ENCODE results near the gene GULP1.

GULP1 gene

DNA sequence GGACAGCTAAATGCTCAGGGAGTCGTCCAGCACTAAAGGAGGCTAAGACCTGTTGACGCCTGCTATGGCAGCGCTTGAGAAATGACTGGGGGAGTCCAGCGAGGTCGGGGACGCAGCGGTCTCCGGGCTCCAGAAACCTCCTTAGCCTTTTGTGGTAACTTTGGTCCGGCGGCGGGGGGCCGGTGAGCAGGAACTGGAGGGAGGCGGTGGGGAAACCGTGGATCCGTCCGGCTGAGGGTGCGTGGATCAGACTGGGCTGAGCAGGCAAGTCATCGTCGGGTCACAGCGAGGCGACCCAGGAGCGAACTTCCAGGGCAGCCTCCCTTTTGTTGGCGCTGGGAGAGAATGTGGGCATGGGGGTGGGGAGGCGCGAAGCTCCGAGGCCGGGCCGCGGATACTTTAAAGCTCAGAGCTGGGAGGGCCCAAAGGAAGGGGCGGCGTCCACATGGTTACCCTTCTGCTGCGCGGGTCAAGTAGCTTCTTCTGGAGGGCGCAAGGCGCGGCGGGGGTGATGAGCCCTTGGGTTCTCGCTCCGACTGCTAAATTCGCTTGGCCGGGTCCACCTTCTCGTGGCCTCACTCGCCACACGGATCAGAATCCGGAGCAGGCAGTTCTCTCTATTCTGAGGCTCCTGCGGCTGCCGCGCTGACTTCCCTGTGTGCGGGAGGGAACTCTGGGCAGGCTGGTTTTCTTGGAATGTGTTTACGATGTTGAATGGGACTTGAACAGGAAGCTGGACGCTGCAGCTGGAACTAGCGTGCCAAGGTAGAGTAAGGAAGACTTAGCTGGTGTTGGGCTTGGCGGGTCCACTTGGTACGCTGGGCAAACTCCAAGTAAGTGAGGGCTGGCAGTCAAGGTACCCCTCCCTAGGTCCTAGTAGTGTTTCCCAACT lies 920 bp downstream of the GULP1 start (continued):
- TF ChIP-seq ZNF660 (tag by site-specific recombination; IDR thresholded peaks at IDR 0.05) (no peak), ZNF791 (tag by site-specific recombination; IDR thresholded peaks at IDR 0.05) (no peak), KLF9 (tag by site-specific recombination; IDR thresholded peaks at IDR 0.05; ENCODE audit: low read depth) (peak; percentile 47; the same call in 1 of the 2 replicates), ZNF707 (tag by site-specific recombination; IDR thresholded peaks at IDR 0.05) (no peak), ZNF776 (tag by site-specific recombination; IDR thresholded peaks at IDR 0.05; ENCODE audit: borderline replicate concordance) (no peak), KLF7 (tag by site-specific recombination; IDR thresholded peaks at IDR 0.05; ENCODE audit: borderline replicate concordance) (no peak), ZNF747 (tag by site-specific recombination; IDR thresholded peaks at IDR 0.05) (no peak), ZBTB21 (tag by site-specific recombination; IDR thresholded peaks at IDR 0.05) (no peak), PRDM1 (tag by site-specific recombination; IDR thresholded peaks at IDR 0.05) (peak; percentile 44), ZNF623 (tag by site-specific recombination; IDR thresholded peaks at IDR 0.05) (no peak), ZNF549 (tag by site-specific recombination; IDR thresholded peaks at IDR 0.05) (no peak), KLF8 (tag by site-specific recombination; IDR thresholded peaks at IDR 0.05) (peak; percentile 49; the same call in 1 of the 2 replicates), ZNF292 (tag by site-specific recombination; IDR thresholded peaks at IDR 0.05; ENCODE audit: borderline replicate concordance, low read depth) (no peak), ZNF433 (tag by site-specific recombination; IDR thresholded peaks at IDR 0.05; ENCODE audit: low read depth) (no peak), TCF7L2 (IDR thresholded peaks at IDR 0.05; ENCODE audit: borderline replicate concordance, low read depth, low read length) (peak; percentile 72; the same call in 1 of the 2 replicates), IKZF3 (tag by site-specific recombination; IDR thresholded peaks at IDR 0.05) (0 out of 2 replicates have a peak, but pooled peaks have one; percentile 11), ZNF626 (tag by site-specific recombination; IDR thresholded peaks at IDR 0.05) (no peak), ZNF521 (tag by site-specific recombination; IDR thresholded peaks at IDR 0.05) (no peak), ZNF473 (tag by site-specific recombination; IDR thresholded peaks at IDR 0.05) (no peak), ZNF792 (tag by site-specific recombination; IDR thresholded peaks at IDR 0.05) (no peak), ZNF624 (tag by site-specific recombination; IDR thresholded peaks at IDR 0.05) (no peak), ZNF423 (tag by site-specific recombination; IDR thresholded peaks at IDR 0.05) (peak; percentile 60)
- TF ChIP-seq, protein P1, sequence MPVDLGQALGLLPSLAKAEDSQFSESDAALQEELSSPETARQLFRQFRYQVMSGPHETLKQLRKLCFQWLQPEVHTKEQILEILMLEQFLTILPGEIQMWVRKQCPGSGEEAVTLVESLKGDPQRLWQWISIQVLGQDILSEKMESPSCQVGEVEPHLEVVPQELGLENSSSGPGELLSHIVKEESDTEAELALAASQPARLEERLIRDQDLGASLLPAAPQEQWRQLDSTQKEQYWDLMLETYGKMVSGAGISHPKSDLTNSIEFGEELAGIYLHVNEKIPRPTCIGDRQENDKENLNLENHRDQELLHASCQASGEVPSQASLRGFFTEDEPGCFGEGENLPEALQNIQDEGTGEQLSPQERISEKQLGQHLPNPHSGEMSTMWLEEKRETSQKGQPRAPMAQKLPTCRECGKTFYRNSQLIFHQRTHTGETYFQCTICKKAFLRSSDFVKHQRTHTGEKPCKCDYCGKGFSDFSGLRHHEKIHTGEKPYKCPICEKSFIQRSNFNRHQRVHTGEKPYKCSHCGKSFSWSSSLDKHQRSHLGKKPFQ (tag by site-specific recombination; IDR thresholded peaks at IDR 0.05) = no peak
- TF ChIP-seq, protein P2, sequence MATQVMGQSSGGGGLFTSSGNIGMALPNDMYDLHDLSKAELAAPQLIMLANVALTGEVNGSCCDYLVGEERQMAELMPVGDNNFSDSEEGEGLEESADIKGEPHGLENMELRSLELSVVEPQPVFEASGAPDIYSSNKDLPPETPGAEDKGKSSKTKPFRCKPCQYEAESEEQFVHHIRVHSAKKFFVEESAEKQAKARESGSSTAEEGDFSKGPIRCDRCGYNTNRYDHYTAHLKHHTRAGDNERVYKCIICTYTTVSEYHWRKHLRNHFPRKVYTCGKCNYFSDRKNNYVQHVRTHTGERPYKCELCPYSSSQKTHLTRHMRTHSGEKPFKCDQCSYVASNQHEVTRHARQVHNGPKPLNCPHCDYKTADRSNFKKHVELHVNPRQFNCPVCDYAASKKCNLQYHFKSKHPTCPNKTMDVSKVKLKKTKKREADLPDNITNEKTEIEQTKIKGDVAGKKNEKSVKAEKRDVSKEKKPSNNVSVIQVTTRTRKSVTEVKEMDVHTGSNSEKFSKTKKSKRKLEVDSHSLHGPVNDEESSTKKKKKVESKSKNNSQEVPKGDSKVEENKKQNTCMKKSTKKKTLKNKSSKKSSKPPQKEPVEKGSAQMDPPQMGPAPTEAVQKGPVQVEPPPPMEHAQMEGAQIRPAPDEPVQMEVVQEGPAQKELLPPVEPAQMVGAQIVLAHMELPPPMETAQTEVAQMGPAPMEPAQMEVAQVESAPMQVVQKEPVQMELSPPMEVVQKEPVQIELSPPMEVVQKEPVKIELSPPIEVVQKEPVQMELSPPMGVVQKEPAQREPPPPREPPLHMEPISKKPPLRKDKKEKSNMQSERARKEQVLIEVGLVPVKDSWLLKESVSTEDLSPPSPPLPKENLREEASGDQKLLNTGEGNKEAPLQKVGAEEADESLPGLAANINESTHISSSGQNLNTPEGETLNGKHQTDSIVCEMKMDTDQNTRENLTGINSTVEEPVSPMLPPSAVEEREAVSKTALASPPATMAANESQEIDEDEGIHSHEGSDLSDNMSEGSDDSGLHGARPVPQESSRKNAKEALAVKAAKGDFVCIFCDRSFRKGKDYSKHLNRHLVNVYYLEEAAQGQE (tag by site-specific recombination; IDR thresholded peaks at IDR 0.05) = no peak
- TF ChIP-seq, protein P3, sequence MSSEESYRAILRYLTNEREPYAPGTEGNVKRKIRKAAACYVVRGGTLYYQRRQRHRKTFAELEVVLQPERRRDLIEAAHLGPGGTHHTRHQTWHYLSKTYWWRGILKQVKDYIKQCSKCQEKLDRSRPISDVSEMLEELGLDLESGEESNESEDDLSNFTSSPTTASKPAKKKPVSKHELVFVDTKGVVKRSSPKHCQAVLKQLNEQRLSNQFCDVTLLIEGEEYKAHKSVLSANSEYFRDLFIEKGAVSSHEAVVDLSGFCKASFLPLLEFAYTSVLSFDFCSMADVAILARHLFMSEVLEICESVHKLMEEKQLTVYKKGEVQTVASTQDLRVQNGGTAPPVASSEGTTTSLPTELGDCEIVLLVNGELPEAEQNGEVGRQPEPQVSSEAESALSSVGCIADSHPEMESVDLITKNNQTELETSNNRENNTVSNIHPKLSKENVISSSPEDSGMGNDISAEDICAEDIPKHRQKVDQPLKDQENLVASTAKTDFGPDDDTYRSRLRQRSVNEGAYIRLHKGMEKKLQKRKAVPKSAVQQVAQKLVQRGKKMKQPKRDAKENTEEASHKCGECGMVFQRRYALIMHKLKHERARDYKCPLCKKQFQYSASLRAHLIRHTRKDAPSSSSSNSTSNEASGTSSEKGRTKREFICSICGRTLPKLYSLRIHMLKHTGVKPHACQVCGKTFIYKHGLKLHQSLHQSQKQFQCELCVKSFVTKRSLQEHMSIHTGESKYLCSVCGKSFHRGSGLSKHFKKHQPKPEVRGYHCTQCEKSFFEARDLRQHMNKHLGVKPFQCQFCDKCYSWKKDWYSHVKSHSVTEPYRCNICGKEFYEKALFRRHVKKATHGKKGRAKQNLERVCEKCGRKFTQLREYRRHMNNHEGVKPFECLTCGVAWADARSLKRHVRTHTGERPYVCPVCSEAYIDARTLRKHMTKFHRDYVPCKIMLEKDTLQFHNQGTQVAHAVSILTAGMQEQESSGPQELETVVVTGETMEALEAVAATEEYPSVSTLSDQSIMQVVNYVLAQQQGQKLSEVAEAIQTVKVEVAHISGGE (tag by site-specific recombination; conservative IDR thresholded peaks at IDR 0.05; ENCODE audit: low read depth) = peak; percentile 16; the same call in 1 of the 2 replicates
- TF ChIP-seq, protein P4, sequence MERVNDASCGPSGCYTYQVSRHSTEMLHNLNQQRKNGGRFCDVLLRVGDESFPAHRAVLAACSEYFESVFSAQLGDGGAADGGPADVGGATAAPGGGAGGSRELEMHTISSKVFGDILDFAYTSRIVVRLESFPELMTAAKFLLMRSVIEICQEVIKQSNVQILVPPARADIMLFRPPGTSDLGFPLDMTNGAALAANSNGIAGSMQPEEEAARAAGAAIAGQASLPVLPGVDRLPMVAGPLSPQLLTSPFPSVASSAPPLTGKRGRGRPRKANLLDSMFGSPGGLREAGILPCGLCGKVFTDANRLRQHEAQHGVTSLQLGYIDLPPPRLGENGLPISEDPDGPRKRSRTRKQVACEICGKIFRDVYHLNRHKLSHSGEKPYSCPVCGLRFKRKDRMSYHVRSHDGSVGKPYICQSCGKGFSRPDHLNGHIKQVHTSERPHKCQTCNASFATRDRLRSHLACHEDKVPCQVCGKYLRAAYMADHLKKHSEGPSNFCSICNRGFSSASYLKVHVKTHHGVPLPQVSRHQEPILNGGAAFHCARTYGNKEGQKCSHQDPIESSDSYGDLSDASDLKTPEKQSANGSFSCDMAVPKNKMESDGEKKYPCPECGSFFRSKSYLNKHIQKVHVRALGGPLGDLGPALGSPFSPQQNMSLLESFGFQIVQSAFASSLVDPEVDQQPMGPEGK (tag by site-specific recombination; IDR thresholded peaks at IDR 0.05) = peak; percentile 75
- TF ChIP-seq, protein P5, sequence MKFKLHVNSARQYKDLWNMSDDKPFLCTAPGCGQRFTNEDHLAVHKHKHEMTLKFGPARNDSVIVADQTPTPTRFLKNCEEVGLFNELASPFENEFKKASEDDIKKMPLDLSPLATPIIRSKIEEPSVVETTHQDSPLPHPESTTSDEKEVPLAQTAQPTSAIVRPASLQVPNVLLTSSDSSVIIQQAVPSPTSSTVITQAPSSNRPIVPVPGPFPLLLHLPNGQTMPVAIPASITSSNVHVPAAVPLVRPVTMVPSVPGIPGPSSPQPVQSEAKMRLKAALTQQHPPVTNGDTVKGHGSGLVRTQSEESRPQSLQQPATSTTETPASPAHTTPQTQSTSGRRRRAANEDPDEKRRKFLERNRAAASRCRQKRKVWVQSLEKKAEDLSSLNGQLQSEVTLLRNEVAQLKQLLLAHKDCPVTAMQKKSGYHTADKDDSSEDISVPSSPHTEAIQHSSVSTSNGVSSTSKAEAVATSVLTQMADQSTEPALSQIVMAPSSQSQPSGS (tag by site-specific recombination; IDR thresholded peaks at IDR 0.05; ENCODE audit: low read depth) = no peak

All from HEK293 (cell line).